22Rv1 (cell line): ENCODE measurements around the gene SERGEF.
A peak's percentile ranks its signal among the peaks of the same experiment; 100 is the strongest.

Experiments
- H3K27ac ChIP-seq: fragments of 450-650 bp; 2 replicates; pipeline ENCODE4 v1.5.1; 2017
- ZFX ChIP-seq: fragments of 450-650 bp; IDR thresholded peaks from 2 replicates; pipeline ENCODE4 v1.6.1; 2017; ENCODE audit warnings: antibody characterized with exemption, borderline replicate concordance
- TF ChIP-seq, protein P1 (sequence below): fragments of 450-650 bp; IDR thresholded peaks from 2 replicates; pipeline ENCODE4 v1.5.1; 2017; ENCODE audit warnings: mild to moderate bottlenecking

The SERGEF gene

DNA sequence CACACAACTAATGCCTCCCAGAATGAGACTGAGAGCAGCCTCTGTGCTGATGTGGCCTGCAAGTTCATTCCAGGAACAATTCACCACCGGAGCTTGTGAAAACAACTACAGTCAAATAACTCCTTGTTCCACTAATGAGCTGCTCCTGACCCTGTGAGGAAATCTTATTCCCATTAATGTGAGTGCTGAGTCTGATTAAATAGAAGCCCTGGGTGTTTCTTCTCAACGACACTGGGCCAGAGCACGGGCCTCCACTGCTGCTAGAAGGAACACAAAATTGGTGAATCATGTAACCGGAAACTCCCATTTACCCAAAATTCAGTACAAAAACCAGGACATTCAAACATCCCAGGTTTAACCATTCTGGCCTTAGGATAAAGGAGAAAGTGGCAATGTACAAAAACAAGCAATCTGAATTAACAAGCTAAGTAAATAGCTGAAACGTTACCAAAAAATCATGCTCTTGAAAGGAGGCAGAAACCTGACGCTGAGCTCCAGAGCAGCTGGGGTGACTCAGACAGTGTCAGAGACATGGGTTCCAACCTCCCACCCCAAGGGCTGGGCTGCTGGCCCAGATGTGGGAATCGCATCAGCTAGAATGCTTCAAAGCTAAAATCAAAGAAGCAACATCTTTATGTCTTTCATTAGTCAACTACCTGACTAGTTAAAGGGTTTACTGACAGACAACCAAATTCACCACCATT is 26.7 kb downstream of the SERGEF start:
- no peak overlapping the region for H3K27ac ChIP-seq
- TF ChIP-seq, protein P1, sequence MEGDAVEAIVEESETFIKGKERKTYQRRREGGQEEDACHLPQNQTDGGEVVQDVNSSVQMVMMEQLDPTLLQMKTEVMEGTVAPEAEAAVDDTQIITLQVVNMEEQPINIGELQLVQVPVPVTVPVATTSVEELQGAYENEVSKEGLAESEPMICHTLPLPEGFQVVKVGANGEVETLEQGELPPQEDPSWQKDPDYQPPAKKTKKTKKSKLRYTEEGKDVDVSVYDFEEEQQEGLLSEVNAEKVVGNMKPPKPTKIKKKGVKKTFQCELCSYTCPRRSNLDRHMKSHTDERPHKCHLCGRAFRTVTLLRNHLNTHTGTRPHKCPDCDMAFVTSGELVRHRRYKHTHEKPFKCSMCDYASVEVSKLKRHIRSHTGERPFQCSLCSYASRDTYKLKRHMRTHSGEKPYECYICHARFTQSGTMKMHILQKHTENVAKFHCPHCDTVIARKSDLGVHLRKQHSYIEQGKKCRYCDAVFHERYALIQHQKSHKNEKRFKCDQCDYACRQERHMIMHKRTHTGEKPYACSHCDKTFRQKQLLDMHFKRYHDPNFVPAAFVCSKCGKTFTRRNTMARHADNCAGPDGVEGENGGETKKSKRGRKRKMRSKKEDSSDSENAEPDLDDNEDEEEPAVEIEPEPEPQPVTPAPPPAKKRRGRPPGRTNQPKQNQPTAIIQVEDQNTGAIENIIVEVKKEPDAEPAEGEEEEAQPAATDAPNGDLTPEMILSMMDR, result no peak
- no peak for TF ChIP-seq ZFX

DNA sequence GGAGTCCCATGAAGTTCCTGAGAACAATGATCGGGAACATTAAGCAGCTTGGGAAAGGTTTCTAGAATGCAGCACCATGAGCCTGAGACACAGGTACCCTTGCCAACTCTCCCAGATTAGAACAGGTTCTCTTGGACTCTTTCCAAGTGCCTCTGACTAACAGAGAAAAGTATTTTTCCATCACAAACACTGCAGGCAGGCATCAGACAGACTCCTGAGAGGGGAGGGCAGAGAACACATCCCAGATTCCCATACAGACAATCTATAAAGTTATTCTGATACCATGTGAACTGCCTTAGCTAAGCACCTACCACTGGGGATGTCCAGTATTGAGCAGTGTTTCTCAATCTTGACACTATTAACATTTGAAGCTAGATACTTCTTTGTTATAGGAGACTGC is 27.3 kb downstream of the SERGEF start:
- H3K27ac ChIP-seq, result no peak overlapping the region
- TF ChIP-seq ZFX, result no peak

GRCh38 chr11:17983569-17983968 is 29.3 kb downstream of the SERGEF start:
- TF ChIP-seq ZFX, result no peak
- TF ChIP-seq, protein P1, result no peak
- no peak overlapping the region for H3K27ac ChIP-seq

GRCh38 chr11:17979770-17980371 is 33.0 kb downstream of the SERGEF start:
- no peak overlapping the region for H3K27ac ChIP-seq
- TF ChIP-seq, protein P1, result peak; percentile 91
- TF ChIP-seq ZFX, result no peak

GRCh38 chr11:17978553-17979287 is 34.1 kb downstream of the SERGEF start:
- no peak for TF ChIP-seq ZFX
- TF ChIP-seq, protein P1, result peak; percentile 85

GRCh38 chr11:17976651-17977050 is 36.2 kb downstream of the SERGEF start:
- TF ChIP-seq, protein P1, result no peak
- TF ChIP-seq ZFX, result no peak

More at GRCh38 chr11:17978553-17979287, 34.1 kb downstream of the SERGEF start:
- H3K27ac ChIP-seq, result no peak overlapping the region

DNA sequence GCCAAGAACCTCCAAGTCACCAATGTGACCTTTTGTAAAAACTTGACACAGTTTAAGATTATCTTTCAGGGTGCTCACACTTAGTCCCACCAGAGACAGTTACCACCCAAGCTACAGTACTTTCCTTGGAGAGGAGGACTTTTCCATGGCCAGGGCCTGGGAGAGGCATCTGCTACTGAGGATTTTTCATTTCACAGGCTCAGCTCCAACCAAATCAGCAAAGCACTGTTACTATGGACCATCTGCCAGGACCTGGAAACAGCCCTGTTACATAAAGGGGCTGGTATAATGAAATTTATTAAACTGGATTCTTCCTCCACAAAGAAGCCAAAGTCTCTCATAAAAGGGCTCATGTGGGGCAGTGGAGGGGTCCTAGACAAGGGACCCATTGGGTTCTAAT is 38.6 kb downstream of the SERGEF start:
- no peak for TF ChIP-seq ZFX
- TF ChIP-seq, protein P1, result no peak

More at GRCh38 chr11:17976651-17977050, 36.2 kb downstream of the SERGEF start:
- H3K27ac ChIP-seq, result no peak overlapping the region

More for the DNA sequence above, 38.6 kb downstream of the SERGEF start:
- H3K27ac ChIP-seq, result no peak overlapping the region
